ENCODE data around the gene KRT83.

GRCh38 chr12:52327830-52328500 lies 6.8 kb upstream of the KRT83 start:
- TF ChIP-seq CTCF (IDR thresholded peaks at IDR 0.05) (no peak), POLR2A (IDR thresholded peaks at IDR 0.05) (no peak)
